GM12878 (cell line): ENCODE measurements around the gene ATF7IP. TPM values are rescaled to one million over a fixed set of nuclear protein-coding genes. Genes with fewer than 3 reads are reported as not detected.
"Not testable (repeated sequence)": the region's sequence is repeated elsewhere in the genome, so short reads cannot be mapped to it uniquely, and the experiment has no call there.

Experiments used
- ATAC-seq: fragments of 200-7000 bp; cut with Tn5 transposase; 3 replicates; pipeline ENCODE4 v1.9.1; 2020; ENCODE audit warnings: mild to moderate bottlenecking, moderate library complexity
- BruUV-seq: library from RNA; stranded (reverse); fragments of 400-500 nt; replicated peaks from 2 replicates; lab custom pipeline; 2021; lab: Mats Ljungman, UMichigan
- CTCF ChIA-PET: fragments of 300-600 bp; sonication (Branson Sonifier 250); formaldehyde crosslinking; extraction: SDS; loops from one replicate; lab custom pipeline; 2021; ENCODE audit warnings: inconsistent platforms; lab: Yijun Ruan, JAX
- POLR2A ChIA-PET: fragments of 350-600 bp; formaldehyde crosslinking; extraction: SDS; loops from one replicate; lab custom pipeline; 2021; ENCODE audit warnings: inconsistent platforms; lab: Charles Lee
- RAD21 ChIA-PET: fragments of 300-600 bp; sonication (Branson Sonifier 250); formaldehyde crosslinking; loops from one replicate; lab custom pipeline; 2023; ENCODE audit warnings: antibody characterized with exemption; ENCODE audit not compliant: unreplicated experiment; lab: Charles Lee
- SMC1A ChIA-PET: fragments of 300-600 bp; sonication (Branson Sonifier 250); formaldehyde crosslinking; loops from one replicate; lab custom pipeline; 2023; ENCODE audit not compliant: unreplicated experiment, uncharacterized antibody; lab: Charles Lee
- DNase-seq: peaks from one replicate; pipeline ENCODE4 v3.0.0-alpha.2; 2011; ENCODE audit warnings: low read depth, low spot score
- FAIRE-seq: peaks from 3 replicates; lab custom pipeline; 2011; peaks lifted over from hg19 to GRCh38; lab: Jason Lieb, UNC
- H2AFZ ChIP-seq: 2 replicates; pipeline ENCODE4 v1.6.0; 2011; ENCODE audit warnings: low read depth, low read length, control low read depth; ENCODE audit not compliant: control insufficient read depth
- H3K27ac ChIP-seq: 2 replicates; pipeline ENCODE4 v1.5.1; 2011; ENCODE audit warnings: control low read depth; ENCODE audit not compliant: control insufficient read depth, insufficient read depth
- H3K27me3 ChIP-seq, 2 experiments: replicated peaks in 1 of 2; 2 replicates each; pipeline versions ENCODE4 v1.6.0 to v1.6.1; 2011; ENCODE audit warnings: low read length in 1 of 2; ENCODE audit not compliant: control insufficient read depth in 2 of 2, insufficient read depth in 2 of 2
- H3K36me3 ChIP-seq, 2 experiments: 2 replicates each; pipeline ENCODE4 v1.5.1; 2011; ENCODE audit warnings: low read length in 1 of 2; ENCODE audit not compliant: control insufficient read depth in 2 of 2, insufficient read depth in 2 of 2
- H3K4me1 ChIP-seq: 2 replicates; pipeline ENCODE4 v1.6.1; 2011; ENCODE audit warnings: mild to moderate bottlenecking, low read length, moderate library complexity, mixed read lengths; ENCODE audit not compliant: control insufficient read depth, insufficient read depth
- H3K4me2 ChIP-seq: 2 replicates; pipeline ENCODE4 v1.6.0; 2011; ENCODE audit warnings: control low read depth; ENCODE audit not compliant: control insufficient read depth, insufficient read depth
- H3K4me3 ChIP-seq: fragments of 200-600 bp; sonication (generic); 2 replicates; pipeline ENCODE4 v1.5.1; 2016
- H3K79me2 ChIP-seq: 2 replicates; pipeline ENCODE4 v1.6.0; 2011; ENCODE audit warnings: low read length; ENCODE audit not compliant: control insufficient read depth, insufficient read depth
- H3K9ac ChIP-seq: 2 replicates; pipeline ENCODE4 v1.8.0; 2011; ENCODE audit warnings: low read length, control low read depth, mixed read lengths; ENCODE audit not compliant: control insufficient read depth, insufficient read depth
- H3K9me3 ChIP-seq: replicated peaks from 3 replicates; pipeline ENCODE4 v1.5.1; 2011; ENCODE audit warnings: mild to moderate bottlenecking, low read length; ENCODE audit not compliant: control insufficient read depth, insufficient read depth
- H4K20me1 ChIP-seq: 2 replicates; pipeline ENCODE4 v1.6.0; 2011; ENCODE audit not compliant: control insufficient read depth, insufficient read depth
- CBX5 ChIP-seq: sonication (generic); IDR thresholded peaks from 2 replicates; pipeline ENCODE4 v1.6.1; 2016; ENCODE audit warnings: low read depth, moderate library complexity, mild to moderate bottlenecking, inconsistent platforms
- WGBS: methylation state at CpG from one replicate; pipeline ENCODE4 v1.1.6; 2016; ENCODE audit warnings: low lambda C conversion rate; ENCODE audit not compliant: insufficient replicate concordance, insufficient coverage; ENCODE audit errors: missing lambda C conversion rate; 5-methylcytosine and 5-hydroxymethylcytosine counted together
- in situ Hi-C: fragments of 300-500 bp; cut with MboI; formaldehyde crosslinking; loops from 9 replicates; pipeline ENCODE4 v1.14.3; 2018; ENCODE audit warnings: mixed read lengths
- intact Hi-C: fragments of 100-400 bp; cut with micrococcal nuclease; formaldehyde crosslinking; loops from one replicate; pipeline ENCODE4 v1.14.2; 2022; ENCODE audit not compliant: unreplicated experiment
- polyA plus RNA-seq, 11 experiments: library from polyadenylated mRNA; depleted of rRNA in 4 of 11; unstranded in 6 of 11; stranded (reverse) in 5 of 11; fragments of >200 nt; fragmentation: Nextera tagmentation in 4 of 11; fragmentation: Illumina TruSeq in 1 of 11; extraction: Ambion mirVana in 4 of 11; extraction: Trizol in 1 of 11; gene quantifications; 1 replicate in 1 of 11; 2 replicates in 10 of 11; pipeline versions ENCODE4 v1.2.1 to v1.2.3, GENCODE V29; 2011 to 2016; ENCODE audit warnings: inconsistent platforms in 2 of 11, missing spikeins in 2 of 11, low read depth in 1 of 11
- total RNA-seq, 4 experiments: library from RNA; depleted of rRNA in 3 of 4; stranded (reverse); fragments of >200 nt in 3 of 4; fragmentation: Illumina TruSeq in 1 of 4; extraction: Trizol in 1 of 4; gene quantifications; 2 replicates each; pipeline versions ENCODE4 v1.2.1 to v1.2.3, GENCODE V29; 2013 to 2021

ATF7IP gene
- total and polyA plus RNA-seq, 10 of the 15 experiments (the other 5 are each of a cell fraction or from before 2014, with no cell fraction given): 6.2 to 66.6 (median 29.3) TPM

- H3K27ac ChIP-seq, SMC1A ChIA-PET, FAIRE-seq, H2AFZ ChIP-seq, in situ Hi-C loops, BruUV-seq, H3K27me3 ChIP-seq, H3K36me3 ChIP-seq, H3K4me3 ChIP-seq, CTCF ChIA-PET, POLR2A ChIA-PET, H3K4me2 ChIP-seq, RAD21 ChIA-PET, H3K9ac ChIP-seq, H3K79me2 ChIP-seq, DNase-seq, ATAC-seq, H3K9me3 ChIP-seq, H3K4me1 ChIP-seq, intact Hi-C loops, H4K20me1 ChIP-seq: not testable (repeated sequence)
- 89% methylated on average over 4 of the region's 4 CpGs for WGBS
- peak; percentile 53; the same call in 1 of the 2 replicates for TF ChIP-seq CBX5
Measured at GRCh38 chr12:14351524-14351923, 14.0 kb upstream of the ATF7IP start.

GRCh38 chr12:14352066-14352465, 13.4 kb upstream of the ATF7IP start:
- H3K9ac ChIP-seq, in situ Hi-C loops, H3K79me2 ChIP-seq, H3K4me1 ChIP-seq, H4K20me1 ChIP-seq, H2AFZ ChIP-seq, SMC1A ChIA-PET, ATAC-seq, DNase-seq, H3K4me2 ChIP-seq, FAIRE-seq, H3K4me3 ChIP-seq, intact Hi-C loops, POLR2A ChIA-PET, H3K27ac ChIP-seq, H3K27me3 ChIP-seq, RAD21 ChIA-PET, H3K36me3 ChIP-seq, H3K9me3 ChIP-seq, BruUV-seq: not testable (repeated sequence)
- 86% methylated on average over 1 of the region's 1 CpG for WGBS
- CTCF ChIA-PET: interaction anchor here (1.0 kb wide), 1 partner anchor 114 kb away, joined by 3 read pairs; no protein-coding TSS in a partner anchor

DNA sequence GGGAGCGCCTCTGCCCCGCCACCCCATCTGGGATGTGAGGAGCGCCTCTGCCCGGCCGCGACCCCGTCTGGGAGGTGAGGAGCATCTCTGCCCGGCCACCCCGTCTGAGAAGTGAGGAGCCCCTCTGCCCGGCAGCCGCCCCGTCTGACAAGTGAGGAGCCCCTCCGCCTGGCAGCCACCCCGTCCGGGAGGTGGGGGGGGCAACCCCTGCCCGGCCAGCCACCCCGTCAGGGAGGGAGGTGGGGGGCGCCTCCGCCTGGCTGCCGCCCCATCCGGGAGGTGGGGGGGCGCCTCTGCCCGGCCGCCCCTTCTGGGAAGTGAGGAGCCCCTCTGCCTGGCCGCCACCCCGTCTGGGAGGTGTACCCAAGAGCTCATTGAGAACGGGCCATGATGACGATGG, 10.8 kb upstream of the ATF7IP start:
- H3K4me2 ChIP-seq, RAD21 ChIA-PET, CTCF ChIA-PET, DNase-seq, H3K9me3 ChIP-seq, H3K4me3 ChIP-seq, H3K9ac ChIP-seq, in situ Hi-C loops, H3K4me1 ChIP-seq, ATAC-seq, H3K27me3 ChIP-seq, H4K20me1 ChIP-seq, H2AFZ ChIP-seq, FAIRE-seq, POLR2A ChIA-PET, intact Hi-C loops, H3K79me2 ChIP-seq, H3K27ac ChIP-seq, BruUV-seq, SMC1A ChIA-PET, H3K36me3 ChIP-seq: not testable (repeated sequence)
- WGBS: 98% methylated on average over 9 of the region's 28 CpGs
